ENCODE data around the gene SPEF2. TPM values are rescaled to one million over a fixed set of nuclear protein-coding genes. Genes with fewer than 3 reads are reported as not detected.

SPEF2 gene
- total RNA-seq, 1 donor from 2014 or later: 8.4 TPM

GRCh38 chr5:35698047-35698808 lies 80.6 kb downstream of the SPEF2 start:
- no peak for DNase-seq (ENCODE audit: low read depth)

GRCh38 chr5:35707659-35708058 lies 90.0 kb downstream of the SPEF2 start:
- DNase-seq (ENCODE audit: low read depth): no peak

GRCh38 chr5:35709688-35710087 lies 92.0 kb downstream of the SPEF2 start:
- DNase-seq (ENCODE audit: low read depth): no peak

DNA sequence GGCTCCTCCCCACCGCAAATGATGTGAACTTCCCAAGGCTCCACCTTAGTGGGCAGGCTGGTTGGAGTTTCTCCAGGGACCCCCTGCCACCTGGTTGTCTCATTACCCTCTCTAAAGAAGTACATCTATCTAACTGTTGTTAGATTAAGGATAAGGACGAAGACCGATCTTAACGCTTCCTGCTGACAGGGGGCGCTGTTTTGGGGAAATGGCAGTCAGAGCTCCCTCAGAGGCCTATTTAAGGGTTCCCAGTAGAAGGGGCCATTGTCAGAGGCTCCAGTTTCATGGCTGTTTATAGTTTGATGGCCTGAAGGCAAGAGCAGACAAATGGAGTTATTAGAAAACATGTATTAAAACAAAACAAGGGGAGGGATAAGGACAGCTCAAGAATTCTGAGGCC lies 100.1 kb downstream of the SPEF2 start:
- no peak for DNase-seq (ENCODE audit: low read depth)

DNA sequence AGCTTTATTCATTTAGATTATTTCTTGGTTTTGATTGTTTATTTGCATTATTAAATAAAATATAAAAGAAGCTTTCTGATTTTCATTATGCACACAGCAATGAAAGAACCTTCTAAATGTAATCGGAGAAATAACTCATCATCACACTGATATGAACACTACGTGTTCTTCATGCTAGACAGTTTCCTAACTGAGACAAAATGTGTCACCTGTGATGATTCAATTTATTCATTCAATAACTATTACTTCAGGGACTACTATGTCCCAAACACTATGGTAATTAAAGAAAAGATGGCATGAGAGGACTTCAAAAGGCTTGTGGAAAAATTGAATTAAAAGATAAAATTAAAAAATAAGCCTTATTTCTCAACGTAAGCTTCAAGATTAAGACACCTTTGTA lies 118.1 kb downstream of the SPEF2 start:
- DNase-seq (ENCODE audit: low read depth): no peak

GRCh38 chr5:35736280-35736679 lies 118.6 kb downstream of the SPEF2 start:
- no peak for DNase-seq (ENCODE audit: low read depth)

GRCh38 chr5:35741126-35741716 lies 123.6 kb downstream of the SPEF2 start:
- no peak for DNase-seq (ENCODE audit: low read depth)

DNA sequence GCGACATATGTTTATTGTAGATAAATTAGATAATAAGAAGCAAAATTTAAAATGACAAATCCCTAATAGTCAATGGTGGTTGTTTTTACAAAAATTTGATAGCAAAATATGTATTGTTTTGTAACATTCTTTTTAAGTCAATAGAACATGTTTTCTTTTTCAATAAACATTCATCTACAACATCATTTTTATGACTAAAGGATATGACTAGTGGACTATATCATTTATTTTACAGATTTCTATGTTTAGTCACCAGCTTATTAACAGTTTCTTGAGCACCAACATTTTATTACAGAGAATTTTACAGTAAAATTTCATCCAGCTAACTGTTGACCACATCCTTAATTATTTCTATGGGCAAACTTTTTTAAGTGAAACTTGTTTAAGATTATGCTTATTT lies 124.3 kb downstream of the SPEF2 start:
- DNase-seq (ENCODE audit: low read depth): no peak

GRCh38 chr5:35743644-35744043 lies 126.0 kb downstream of the SPEF2 start:
- DNase-seq (ENCODE audit: low read depth): no peak

- no peak for DNase-seq (ENCODE audit: low read depth)
Measured at GRCh38 chr5:35745193-35745592, 127.5 kb downstream of the SPEF2 start.

DNA sequence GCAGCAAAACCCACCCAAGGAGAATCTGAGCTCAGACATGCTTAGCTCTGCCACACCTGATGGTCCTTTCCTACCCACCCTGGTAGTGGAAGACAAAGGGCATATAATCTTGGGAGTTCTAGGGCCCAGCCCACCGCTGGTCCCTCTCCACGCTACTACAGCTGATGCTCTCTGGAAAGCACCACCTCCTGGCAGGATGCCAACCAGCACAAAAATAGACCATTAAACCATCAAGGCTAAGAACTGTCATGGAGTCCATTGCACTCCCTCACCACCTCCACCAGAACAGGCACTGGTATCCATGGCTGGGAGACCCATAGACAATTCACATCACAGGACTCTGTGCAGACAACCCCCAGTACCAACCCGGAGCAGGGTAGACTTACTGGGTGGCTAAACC lies 128.0 kb downstream of the SPEF2 start:
- DNase-seq (ENCODE audit: low read depth): peak; percentile 41

- no peak for DNase-seq (ENCODE audit: low read depth)
Measured at GRCh38 chr5:35752012-35752411, 134.3 kb downstream of the SPEF2 start.

DNA sequence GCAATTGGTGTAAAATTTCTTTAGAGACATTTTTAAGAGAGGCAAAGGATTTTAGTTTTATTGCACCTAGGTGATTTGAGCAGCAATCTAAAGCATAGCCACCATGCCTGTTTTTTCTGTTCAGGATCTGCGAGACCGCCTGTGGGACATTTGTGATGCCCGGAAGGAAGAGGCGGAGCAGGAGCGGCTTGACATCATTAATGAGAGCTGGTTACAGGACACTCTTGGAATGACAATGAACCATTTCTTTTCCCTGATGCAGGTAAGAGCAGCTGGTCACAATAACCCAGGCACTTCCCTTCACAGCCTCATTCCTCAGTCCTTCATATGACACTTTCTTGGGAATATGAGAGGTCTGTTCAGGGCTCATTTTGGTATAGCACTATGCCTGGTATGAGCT lies 135.8 kb downstream of the SPEF2 start:
- no peak for DNase-seq (ENCODE audit: low read depth)

- no peak for DNase-seq (ENCODE audit: low read depth)
Measured at GRCh38 chr5:35754481-35754880, 136.8 kb downstream of the SPEF2 start.

DNA sequence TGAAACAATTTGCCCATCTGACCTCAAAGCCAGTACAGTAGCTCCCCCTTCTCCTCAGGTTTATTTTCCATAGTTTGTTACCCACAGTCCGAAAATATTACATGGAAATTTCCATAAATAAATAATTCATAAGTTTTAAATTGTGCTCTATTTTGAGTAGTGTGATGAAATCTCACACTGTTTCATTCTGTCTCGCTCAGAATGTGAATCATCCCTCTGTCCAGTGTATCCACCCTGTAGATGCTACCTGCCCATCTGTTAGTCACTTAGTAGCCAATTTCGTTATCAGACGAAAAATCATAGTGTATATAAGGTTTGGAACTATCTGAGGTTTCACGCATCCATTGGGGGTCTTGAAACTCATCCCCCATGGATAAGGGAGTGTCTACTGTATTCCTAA lies 138.3 kb downstream of the SPEF2 start:
- DNase-seq (ENCODE audit: low read depth): no peak

- no peak for DNase-seq (ENCODE audit: low read depth)
Measured at GRCh38 chr5:35758151-35758724, 140.6 kb downstream of the SPEF2 start.

GRCh38 chr5:35761541-35761940 lies 143.9 kb downstream of the SPEF2 start:
- DNase-seq (ENCODE audit: low read depth): no peak

DNA sequence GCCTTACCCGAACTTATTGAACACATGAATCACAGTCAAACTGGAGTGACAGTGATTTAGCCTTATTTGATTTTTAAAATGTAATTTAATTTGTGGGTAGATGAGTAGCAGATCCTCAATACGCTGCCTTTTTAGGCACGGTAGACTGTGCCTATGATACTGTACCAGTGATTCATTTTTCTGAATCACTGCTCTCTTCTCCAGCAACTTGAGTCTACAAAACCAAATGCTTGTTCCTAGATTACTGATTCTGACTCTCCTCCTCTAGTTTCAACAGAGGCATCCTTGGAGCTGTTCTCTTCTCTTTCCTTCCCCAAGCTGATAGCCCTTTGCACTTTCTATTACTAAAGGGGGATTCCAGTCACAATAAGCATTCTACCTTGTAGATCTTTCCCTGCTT lies 144.7 kb downstream of the SPEF2 start:
- DNase-seq (ENCODE audit: low read depth): no peak

GRCh38 chr5:35765921-35766320 lies 148.3 kb downstream of the SPEF2 start:
- no peak for DNase-seq (ENCODE audit: low read depth)

DNA sequence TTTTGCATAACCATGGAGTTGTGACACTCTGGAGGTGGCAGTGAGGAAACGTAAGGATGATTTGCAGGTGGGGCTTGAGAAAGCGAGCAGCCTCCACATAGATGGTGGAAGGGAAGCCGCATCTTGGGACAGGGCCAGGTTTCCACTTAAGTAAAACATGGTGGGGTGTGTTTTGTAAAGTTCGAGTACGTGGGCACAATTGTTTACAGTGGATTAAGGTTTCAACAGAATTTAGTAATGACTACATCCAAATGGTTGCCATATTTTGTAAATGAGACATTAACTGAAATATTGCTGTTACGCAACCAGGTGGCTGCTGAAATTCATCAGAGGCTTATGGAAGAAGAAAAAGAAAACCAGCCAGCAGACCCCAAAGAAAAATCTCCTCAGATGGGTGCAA lies 153.6 kb downstream of the SPEF2 start:
- DNase-seq (ENCODE audit: low read depth): peak; percentile 27

DNA sequence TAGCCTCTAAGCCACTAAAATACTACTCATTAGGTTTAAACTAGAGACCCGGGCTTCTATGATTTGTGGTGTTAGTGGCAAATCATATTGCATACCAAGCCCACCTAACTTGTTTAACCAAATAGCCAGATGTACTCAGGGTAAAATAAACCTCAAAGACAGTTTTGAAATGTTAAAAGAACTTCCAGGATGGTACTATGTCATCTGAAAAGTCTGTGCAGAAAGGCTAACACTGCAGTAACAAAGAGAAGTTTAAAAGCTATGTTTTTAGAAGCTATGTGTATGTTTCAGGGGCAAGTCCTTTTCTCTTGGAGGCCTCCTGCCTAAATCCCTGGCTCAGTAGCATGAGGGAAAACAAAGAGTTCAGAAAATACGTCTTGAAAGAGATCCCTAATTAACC lies 154.2 kb downstream of the SPEF2 start:
- DNase-seq (ENCODE audit: low read depth): no peak

DNA sequence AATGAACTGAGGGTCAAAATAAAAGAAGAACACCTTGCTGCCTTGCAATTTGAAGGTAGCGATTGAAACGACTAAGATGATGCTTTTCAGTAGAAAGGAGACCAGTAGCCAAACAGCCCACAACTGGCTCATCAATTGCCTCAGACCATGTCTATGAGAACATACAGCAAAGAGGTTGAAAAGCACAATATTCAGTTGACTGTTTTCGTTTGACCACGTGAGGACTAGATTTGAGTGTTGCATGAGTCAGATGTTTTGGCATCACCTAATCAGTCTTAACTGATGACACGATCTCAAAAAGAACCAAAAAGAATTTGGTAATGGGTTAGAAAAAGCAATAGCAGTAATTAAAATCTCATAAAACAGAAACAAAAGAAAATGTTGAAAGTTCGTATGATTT lies 156.3 kb downstream of the SPEF2 start:
- DNase-seq (ENCODE audit: low read depth): no peak

GRCh38 chr5:35776757-35777156 lies 159.1 kb downstream of the SPEF2 start:
- DNase-seq (ENCODE audit: low read depth): no peak
